HepG2 (cell line): ENCODE data around the gene TOP1. TPM values are rescaled to one million over a fixed set of nuclear protein-coding genes. Genes with fewer than 3 reads are reported as not detected.
A peak's percentile ranks its signal among the peaks of the same experiment; 100 is the strongest.

Source experiments
- ATAC-seq: fragments of 200-7000 bp; cut with Tn5 transposase; 3 replicates; pipeline ENCODE4 v1.9.1; 2020; ENCODE audit warnings: mild to moderate bottlenecking, moderate library complexity
- BruUV-seq: library from RNA; stranded (reverse); fragments of 400-500 nt; replicated peaks from 2 replicates; lab custom pipeline; 2021; lab: Mats Ljungman, UMichigan
- CTCF ChIA-PET: fragments of 300-600 bp; formaldehyde crosslinking; extraction: SDS; loops from one replicate; lab custom pipeline; 2021; ENCODE audit warnings: low total read pairs, inconsistent platforms, low intra/inter-chr PET ratio; lab: Yijun Ruan, JAX
- POLR2A ChIA-PET: fragments of 350-600 bp; sonication (Branson Sonifier 250); formaldehyde crosslinking; loops from one replicate; lab custom pipeline; 2020; ENCODE audit warnings: antibody characterized with exemption, inconsistent platforms; lab: Yijun Ruan, JAX
- DNase-seq: peaks from one replicate; pipeline ENCODE4 v3.0.0-alpha.2; 2015; ENCODE audit warnings: low spot score
- FAIRE-seq: peaks from 3 replicates; lab custom pipeline; 2011; peaks lifted over from hg19 to GRCh38; lab: Jason Lieb, UNC
- H2AFZ ChIP-seq: one replicate; pipeline ENCODE4 v1.6.1; 2011; ENCODE audit warnings: low read length, inconsistent platforms
- H3K27ac ChIP-seq: fragments of 300-600 bp; 3 replicates; pipeline ENCODE4 v1.8.0; 2011; ENCODE audit warnings: mixed run types, mild to moderate bottlenecking, mixed read lengths, low read length, inconsistent platforms; ENCODE audit not compliant: insufficient read depth; ENCODE audit errors: extremely low read length
- H3K27me3 ChIP-seq, 2 experiments: fragments of 200-600 bp in 1 of 2; 2 replicates in 1 of 2; 3 replicates in 1 of 2; pipeline versions ENCODE4 v1.6.0 to v1.8.0; 2011; ENCODE audit warnings: low read length in 2 of 2, mild to moderate bottlenecking in 2 of 2, moderate library complexity in 2 of 2, inconsistent platforms in 1 of 2; ENCODE audit not compliant: insufficient read depth in 2 of 2, control insufficient read depth in 1 of 2
- H3K36me3 ChIP-seq, 2 experiments: fragments of 200-600 bp in 1 of 2; replicated peaks in 1 of 2; 2 replicates in 1 of 2; 3 replicates in 1 of 2; pipeline versions ENCODE4 v1.5.1 to v1.8.0; 2011; ENCODE audit warnings: low read length in 2 of 2, inconsistent platforms in 1 of 2; ENCODE audit not compliant: insufficient read depth in 2 of 2, control insufficient read depth in 1 of 2
- H3K4me1 ChIP-seq: 2 replicates; pipeline ENCODE4 v1.5.1; 2012; ENCODE audit warnings: low read length, inconsistent platforms; ENCODE audit not compliant: insufficient read depth
- H3K4me2 ChIP-seq: 2 replicates; pipeline ENCODE4 v1.6.0; 2011; ENCODE audit warnings: low read depth, low read length, inconsistent platforms
- H3K4me3 ChIP-seq, 3 experiments: fragments of 200-600 bp in 1 of 3; sonication (generic), shearing (Covaris generic) in 1 of 3; replicated peaks in 1 of 3; 2 replicates each; pipeline ENCODE4 v1.5.1; 2011 to 2016; ENCODE audit warnings: low read length in 3 of 3, inconsistent platforms in 2 of 3, low read depth in 2 of 3, mild to moderate bottlenecking in 2 of 3, control low read depth in 1 of 3, mixed read lengths in 1 of 3; ENCODE audit not compliant: insufficient read depth in 1 of 3
- H3K79me2 ChIP-seq: one replicate; pipeline ENCODE4 v1.6.1; 2011; ENCODE audit warnings: low read length, inconsistent platforms; ENCODE audit not compliant: insufficient read depth
- H3K9ac ChIP-seq: 2 replicates; pipeline ENCODE4 v1.6.0; 2011; ENCODE audit warnings: mild to moderate bottlenecking, low read depth, low read length, inconsistent platforms; ENCODE audit not compliant: insufficient read depth
- H3K9me3 ChIP-seq: 2 replicates; pipeline ENCODE4 v1.5.1; 2012; ENCODE audit warnings: mild to moderate bottlenecking, low read length
- H4K20me1 ChIP-seq: 2 replicates; pipeline ENCODE4 v1.6.0; 2011; ENCODE audit warnings: inconsistent platforms, mild to moderate bottlenecking, low read length, moderate library complexity; ENCODE audit not compliant: insufficient read depth
- ADNP ChIP-seq: sonication (generic); formaldehyde crosslinking; IDR thresholded peaks from 2 replicates; pipeline ENCODE4 v1.4.0; 2020; ENCODE audit warnings: missing genetic modification reagents
- AGO1 ChIP-seq: fragments of 200-400 bp; formaldehyde crosslinking; IDR thresholded peaks from 2 replicates; pipeline ENCODE4 v1.6.1; 2017; ENCODE audit warnings: mild to moderate bottlenecking, low read depth, low read length, moderate library complexity; ENCODE audit not compliant: poor library complexity, severe bottlenecking
- FOSL2 ChIP-seq: sonication (generic); formaldehyde crosslinking; IDR thresholded peaks from 2 replicates; pipeline ENCODE4 v1.4.0; 2020; ENCODE audit warnings: missing genetic modification reagents
- HOMEZ ChIP-seq: IDR thresholded peaks from 2 replicates; pipeline ENCODE4 v1.6.1; 2016; ENCODE audit warnings: low read depth
- KAT7 ChIP-seq: IDR thresholded peaks from 2 replicates; pipeline ENCODE4 v1.6.1; 2018; ENCODE audit warnings: borderline replicate concordance, missing compliant biosample characterization
- MEF2D ChIP-seq: sonication (generic); formaldehyde crosslinking; IDR thresholded peaks from 2 replicates; pipeline ENCODE4 v1.5.1; 2020; ENCODE audit warnings: mild to moderate bottlenecking, missing genetic modification reagents
- PCBP2 ChIP-seq: fragments of 200-400 bp; formaldehyde crosslinking; optimal IDR thresholded peaks from 2 replicates; pipeline ENCODE3; 2018; ENCODE audit warnings: low read length, low read depth; ENCODE audit not compliant: poor library complexity, severe bottlenecking
- SIX4 ChIP-seq: sonication (generic); formaldehyde crosslinking; IDR thresholded peaks from 2 replicates; pipeline ENCODE4 v1.4.0; 2020; ENCODE audit warnings: missing genetic modification reagents
- THRA ChIP-seq: sonication (generic); formaldehyde crosslinking; IDR thresholded peaks from 2 replicates; pipeline ENCODE4 v1.4.0; 2020; ENCODE audit warnings: missing genetic modification reagents, borderline replicate concordance
- XRCC5 ChIP-seq: fragments of 200-400 bp; formaldehyde crosslinking; optimal IDR thresholded peaks from 2 replicates; pipeline ENCODE3; 2017; ENCODE audit warnings: mild to moderate bottlenecking, low read length
- YEATS4 ChIP-seq: sonication (generic); formaldehyde crosslinking; IDR thresholded peaks from 2 replicates; pipeline ENCODE4 v1.4.0; 2020; ENCODE audit warnings: missing genetic modification reagents, borderline replicate concordance
- ZBTB14 ChIP-seq: sonication (generic); formaldehyde crosslinking; IDR thresholded peaks from 2 replicates; pipeline ENCODE4 v1.4.0; 2020; ENCODE audit warnings: missing genetic modification reagents
- ZNF124 ChIP-seq: sonication (generic); formaldehyde crosslinking; IDR thresholded peaks from 2 replicates; pipeline ENCODE4 v1.4.0; 2020; ENCODE audit warnings: missing genetic modification reagents
- ZNF292 ChIP-seq: sonication (generic); formaldehyde crosslinking; IDR thresholded peaks from 2 replicates; pipeline ENCODE4 v1.8.1; 2022; ENCODE audit warnings: mild to moderate bottlenecking, low read depth, missing genetic modification reagents, borderline replicate concordance
- ZNF382 ChIP-seq: sonication (generic); formaldehyde crosslinking; IDR thresholded peaks from 2 replicates; pipeline ENCODE4 v1.5.0; 2020; ENCODE audit warnings: missing genetic modification reagents, mild to moderate bottlenecking, borderline replicate concordance
- ZNF615 ChIP-seq: sonication (generic); formaldehyde crosslinking; IDR thresholded peaks from 2 replicates; pipeline ENCODE4 v1.5.0; 2020; ENCODE audit warnings: mild to moderate bottlenecking, missing genetic modification reagents, borderline replicate concordance
- ZNF782 ChIP-seq: sonication (generic); formaldehyde crosslinking; IDR thresholded peaks from 2 replicates; pipeline ENCODE4 v1.4.0; 2020; ENCODE audit warnings: missing genetic modification reagents, mild to moderate bottlenecking, borderline replicate concordance
- ZSCAN25 ChIP-seq: sonication (generic); formaldehyde crosslinking; IDR thresholded peaks from 2 replicates; pipeline ENCODE4 v1.8.0; 2022; ENCODE audit warnings: mild to moderate bottlenecking, missing genetic modification reagents
- WGBS: methylation state at CpG from one replicate; pipeline ENCODE4 v1.1.6; 2017; ENCODE audit warnings: low lambda C conversion rate; 5-methylcytosine and 5-hydroxymethylcytosine counted together
- in situ Hi-C: cut with HindIII; loops from 2 replicates; pipeline ENCODE4 v1.10.0; 2017; ENCODE audit warnings: low pct_unique_long_range_greater_than_20kb; ENCODE audit not compliant: extremely low pct_ligation_motif_present
- intact Hi-C: fragments of 100-400 bp; cut with micrococcal nuclease; formaldehyde crosslinking; loops from one replicate; pipeline ENCODE4 v1.10.0; 2022; ENCODE audit not compliant: unreplicated experiment
- polyA plus RNA-seq, 8 experiments: library from polyadenylated mRNA; depleted of rRNA in 3 of 8; stranded (reverse) in 7 of 8; unstranded in 1 of 8; fragments of >200 nt; fragmentation: Illumina TruSeq in 4 of 8; extraction: Trizol in 4 of 8; gene quantifications; 2 replicates each; pipeline versions ENCODE4 v1.2.1 to v1.2.3, GENCODE V29; 2011 to 2016; ENCODE audit warnings: low read depth in 4 of 8, missing spikeins in 1 of 8, mixed read lengths in 1 of 8; ENCODE audit not compliant: insufficient read depth in 1 of 8
- total RNA-seq, 5 experiments: library from RNA; depleted of rRNA; stranded (reverse); fragments of >200 nt; fragmentation: Illumina TruSeq; extraction: Trizol; gene quantifications; 2 replicates each; pipeline ENCODE4 v1.2.3, GENCODE V29; 2016; ENCODE audit warnings: low read depth in 1 of 5

Gene TOP1
- total and polyA plus RNA-seq, 2 of the 13 experiments (the other 11 are each of a cell fraction or from before 2014, with no cell fraction given), result 10.2 to 19.4 TPM

GRCh38 chr20:41057999-41058673, 29.5 kb downstream of the TOP1 start:
- Histone ChIP-seq H3K4me1 (peaks cover 34% of the 10 kb centered on the region), H3K27me3 (no peaks in the 10 kb centered on the region), H2AFZ (no peak overlapping the region), H3K79me2 (peaks cover 98% of the 10 kb centered on the region), H3K9me3 (no peaks in the 10 kb centered on the region), H3K4me2 (no peak overlapping the region), H3K27ac (no peak overlapping the region), H3K9ac (no peak overlapping the region), H4K20me1 (peaks cover 20% of the 10 kb centered on the region), H3K4me3 (no peak overlapping the region), H3K36me3 (peaks cover 16 to 28% of the 10 kb centered on the region in 2 experiments)
- CTCF ChIA-PET, result no interaction called here
- WGBS, result 93% methylated on average over 3 of the region's 3 CpGs
- intact Hi-C loops (no loop called here), in situ Hi-C loops (no loop called here)
- POLR2A ChIA-PET, result no interaction called here
- FAIRE-seq, result no peak
- peak; percentile 55 for DNase-seq
- BruUV-seq, result no TSS peak
- ATAC-seq, result peak; percentile 65
- peak; percentile 67 for TF ChIP-seq FOSL2 (CRISPR knock-in tag)
- TF ChIP-seq YEATS4 (CRISPR knock-in tag), result no peak
- no peak for TF ChIP-seq ZNF382 (CRISPR knock-in tag)
- peak; percentile 20 for TF ChIP-seq XRCC5
- no peak for TF ChIP-seq ZNF782
- TF ChIP-seq ZBTB14 (CRISPR knock-in tag), result no peak
- no peak for TF ChIP-seq THRA (CRISPR knock-in tag)
- peak; percentile 72; the same call in 1 of the 2 replicates for TF ChIP-seq HOMEZ (CRISPR knock-in tag)
- TF ChIP-seq KAT7 (CRISPR knock-in tag), result no peak
- 0 out of 2 replicates have a peak, but pooled peaks have one; percentile 5 for TF ChIP-seq SIX4
- TF ChIP-seq ZNF615 (CRISPR knock-in tag), result no peak
- no peak for TF ChIP-seq AGO1
- TF ChIP-seq ZNF292, result no peak
- no peak for TF ChIP-seq ZNF124 (CRISPR knock-in tag)
- TF ChIP-seq MEF2D, result 0 out of 2 replicates have a peak, but pooled peaks have one; percentile 32
- no peak for TF ChIP-seq ADNP (CRISPR knock-in tag)
- no peak for TF ChIP-seq ZSCAN25
- no peak for TF ChIP-seq PCBP2
